ENCODE measurements around the gene MCM7.

DNA sequence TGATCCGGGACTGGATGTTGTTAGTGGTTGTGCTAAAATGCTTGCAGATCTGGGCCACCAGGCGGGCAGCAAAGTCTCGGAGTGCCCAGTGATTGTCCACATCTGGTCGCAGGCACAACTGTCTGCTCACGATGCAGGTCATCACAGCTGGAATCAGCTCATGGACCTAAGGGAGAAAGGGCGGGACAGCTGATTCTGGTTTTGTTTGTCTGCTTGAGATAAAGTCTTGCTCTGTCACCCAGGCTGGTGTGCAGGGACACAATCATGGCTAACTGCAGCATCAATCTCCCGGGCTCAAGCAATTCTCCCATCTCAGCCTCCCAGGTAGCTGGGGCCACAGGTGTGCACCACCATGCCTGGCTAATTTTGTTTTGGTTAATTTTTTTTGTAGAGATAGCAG lies 10.0 kb upstream of the MCM7 start:
- TF ChIP-seq, protein P1, sequence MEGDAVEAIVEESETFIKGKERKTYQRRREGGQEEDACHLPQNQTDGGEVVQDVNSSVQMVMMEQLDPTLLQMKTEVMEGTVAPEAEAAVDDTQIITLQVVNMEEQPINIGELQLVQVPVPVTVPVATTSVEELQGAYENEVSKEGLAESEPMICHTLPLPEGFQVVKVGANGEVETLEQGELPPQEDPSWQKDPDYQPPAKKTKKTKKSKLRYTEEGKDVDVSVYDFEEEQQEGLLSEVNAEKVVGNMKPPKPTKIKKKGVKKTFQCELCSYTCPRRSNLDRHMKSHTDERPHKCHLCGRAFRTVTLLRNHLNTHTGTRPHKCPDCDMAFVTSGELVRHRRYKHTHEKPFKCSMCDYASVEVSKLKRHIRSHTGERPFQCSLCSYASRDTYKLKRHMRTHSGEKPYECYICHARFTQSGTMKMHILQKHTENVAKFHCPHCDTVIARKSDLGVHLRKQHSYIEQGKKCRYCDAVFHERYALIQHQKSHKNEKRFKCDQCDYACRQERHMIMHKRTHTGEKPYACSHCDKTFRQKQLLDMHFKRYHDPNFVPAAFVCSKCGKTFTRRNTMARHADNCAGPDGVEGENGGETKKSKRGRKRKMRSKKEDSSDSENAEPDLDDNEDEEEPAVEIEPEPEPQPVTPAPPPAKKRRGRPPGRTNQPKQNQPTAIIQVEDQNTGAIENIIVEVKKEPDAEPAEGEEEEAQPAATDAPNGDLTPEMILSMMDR (conservative IDR thresholded peaks at IDR 0.05; ENCODE audit: low read length): no peak
- TF ChIP-seq EZH2phosphoT487 (IDR thresholded peaks at IDR 0.05; ENCODE audit: borderline replicate concordance): no peak
